A673 (cell line): ENCODE results near the gene KRTAP4-5.

Source experiments
- CTCF ChIP-seq: fragments of 300-800, 200-600 bp; sonication (generic); conservative IDR thresholded peaks from 2 replicates; pipeline ENCODE4 v1.5.1; 2017; ENCODE audit warnings: low read depth, mild to moderate bottlenecking, antibody characterized with exemption, low read length, moderate library complexity, mixed read lengths
- EZH2 ChIP-seq: fragments of 200-600 bp; sonication (generic); IDR thresholded peaks from 2 replicates; pipeline ENCODE4 v1.6.1; 2017; ENCODE audit warnings: borderline replicate concordance, low read depth, mild to moderate bottlenecking, mixed read lengths, antibody characterized with exemption, low read length; ENCODE audit not compliant: poor library complexity, severe bottlenecking

GRCh38 chr17:41118721-41119120, 30.9 kb downstream of the KRTAP4-5 start:
- TF ChIP-seq EZH2 (no peak), CTCF (no peak)
